Ascending aorta (tissue), 2 donors: ENCODE results near the gene LIX1L. TPM values are rescaled to one million over a fixed set of nuclear protein-coding genes. Genes with fewer than 3 reads are reported as not detected.

Source experiments
- DNase-seq, 2 donors: peaks; one replicate each; pipeline ENCODE4 v3.0.0-alpha.2; 2019; ENCODE audit warnings: low spot score in 2 of 2
- H3K27ac ChIP-seq, 2 donors: fragments of 200-600 bp; sonication (generic); one replicate each; pipeline ENCODE4 v1.5.1; 2016 to 2017; ENCODE audit warnings: mild to moderate bottlenecking in 1 of 2
- H3K27me3 ChIP-seq: fragments of 200-600 bp; sonication (generic); one replicate; pipeline ENCODE4 v1.5.1; 2017
- H3K36me3 ChIP-seq, 2 donors: fragments of 200-600 bp; sonication (generic); one replicate each; pipeline ENCODE4 v1.5.1; 2016
- H3K4me1 ChIP-seq, 2 donors: fragments of 200-600 bp; sonication (generic); one replicate each; pipeline ENCODE4 v1.5.1; 2016 to 2017; ENCODE audit warnings: mild to moderate bottlenecking in 1 of 2
- H3K4me3 ChIP-seq, 2 donors: fragments of 200-600 bp; sonication (generic); one replicate each; pipeline ENCODE4 v1.5.1; 2016 to 2017; ENCODE audit warnings: mild to moderate bottlenecking in 1 of 2
- H3K9me3 ChIP-seq, 2 donors: fragments of 200-600 bp; sonication (generic); one replicate each; pipeline ENCODE4 v1.5.1; 2016
- intact Hi-C: fragments of 100-400 bp; cut with DNase I; formaldehyde crosslinking; loops from one replicate; pipeline ENCODE4 v1.15.1; 2023
- total RNA-seq: library from RNA; depleted of rRNA; stranded (reverse); fragments of >200 nt; gene quantifications from one replicate; pipeline ENCODE4 v1.1.0, GENCODE V29; 2016
- TF ChIP-seq, protein P1 (sequence below), 3 experiments: fragments of 200-600 bp in 2 of 3; fragments of 450-650 bp in 1 of 3; sonication (generic) in 2 of 3; IDR thresholded peaks; one replicate each; pipeline ENCODE4 v1.5.1; 2016 to 2019; ENCODE audit warnings: antibody characterized with exemption in 3 of 3, mild to moderate bottlenecking in 1 of 3, moderate library complexity in 1 of 3

LIX1L gene
- total RNA-seq, 1 donor from 2014 or later, result 44.0 TPM

DNA sequence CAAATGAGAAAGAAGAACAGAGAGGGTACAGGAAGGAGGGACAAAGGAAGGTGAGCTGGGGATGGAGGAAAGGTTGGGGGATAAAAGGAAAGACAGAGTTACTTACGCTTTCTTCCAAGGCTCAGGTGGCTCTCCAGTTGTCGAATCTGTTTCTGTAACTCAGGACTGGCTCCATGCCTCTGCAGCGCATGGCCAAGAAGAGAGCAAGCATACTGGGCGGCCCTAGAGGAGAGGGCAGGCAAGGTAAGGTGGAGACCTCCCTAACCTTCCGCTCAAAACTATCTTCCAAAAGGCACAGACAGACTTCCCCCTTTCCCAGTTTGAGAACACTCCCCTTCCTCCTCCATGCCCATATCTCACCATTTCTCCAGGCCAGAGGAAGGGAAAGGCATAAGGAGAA is 40.2 kb downstream of the LIX1L start:
- no peak for DNase-seq
- intact Hi-C loops, result no loop called here

DNA sequence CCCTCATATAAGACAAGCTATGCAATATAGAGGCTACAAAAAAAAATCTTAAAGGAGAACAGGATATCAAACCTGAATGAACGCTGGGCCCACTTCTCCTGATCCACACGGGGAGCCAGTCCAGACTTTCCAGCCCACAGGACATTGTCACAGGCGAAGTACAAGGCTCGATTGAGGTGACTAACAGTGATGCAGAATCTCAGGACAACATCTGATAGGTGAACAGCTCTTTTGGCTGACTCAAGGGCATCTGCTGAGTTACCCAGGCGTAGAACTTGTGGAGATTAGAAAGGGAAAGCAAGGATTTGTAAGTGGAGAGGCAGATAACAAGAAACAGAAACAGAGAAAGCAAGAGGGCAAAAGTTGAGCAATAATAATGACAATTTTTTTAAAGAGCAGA is 41.1 kb downstream of the LIX1L start:
- Histone ChIP-seq H3K27ac (peak overlapping the region in 1 of 2 donors; percentile 13), H3K36me3 (peaks cover 26 to 36% of the 10 kb centered on the region in 2 donors)
- intact Hi-C loops, result no loop called here

More for the DNA sequence above, 40.2 kb downstream of the LIX1L start:
- TF ChIP-seq, protein P1, sequence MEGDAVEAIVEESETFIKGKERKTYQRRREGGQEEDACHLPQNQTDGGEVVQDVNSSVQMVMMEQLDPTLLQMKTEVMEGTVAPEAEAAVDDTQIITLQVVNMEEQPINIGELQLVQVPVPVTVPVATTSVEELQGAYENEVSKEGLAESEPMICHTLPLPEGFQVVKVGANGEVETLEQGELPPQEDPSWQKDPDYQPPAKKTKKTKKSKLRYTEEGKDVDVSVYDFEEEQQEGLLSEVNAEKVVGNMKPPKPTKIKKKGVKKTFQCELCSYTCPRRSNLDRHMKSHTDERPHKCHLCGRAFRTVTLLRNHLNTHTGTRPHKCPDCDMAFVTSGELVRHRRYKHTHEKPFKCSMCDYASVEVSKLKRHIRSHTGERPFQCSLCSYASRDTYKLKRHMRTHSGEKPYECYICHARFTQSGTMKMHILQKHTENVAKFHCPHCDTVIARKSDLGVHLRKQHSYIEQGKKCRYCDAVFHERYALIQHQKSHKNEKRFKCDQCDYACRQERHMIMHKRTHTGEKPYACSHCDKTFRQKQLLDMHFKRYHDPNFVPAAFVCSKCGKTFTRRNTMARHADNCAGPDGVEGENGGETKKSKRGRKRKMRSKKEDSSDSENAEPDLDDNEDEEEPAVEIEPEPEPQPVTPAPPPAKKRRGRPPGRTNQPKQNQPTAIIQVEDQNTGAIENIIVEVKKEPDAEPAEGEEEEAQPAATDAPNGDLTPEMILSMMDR (IDR thresholded peaks at IDR 0.05), result no peak
- H3K4me3 ChIP-seq, result peak overlapping the region; percentile 76 to 91
- no peaks in the 10 kb centered on the region for H3K9me3 ChIP-seq
- H3K27ac ChIP-seq, result peak overlapping the region; percentile 80 to 92
- H3K4me1 ChIP-seq, result peaks cover 7 to 24% of the 10 kb centered on the region in 2 donors
- peaks cover 20 to 31% of the 10 kb centered on the region in 2 donors for H3K36me3 ChIP-seq
- H3K27me3 ChIP-seq, result no peaks in the 10 kb centered on the region

DNA sequence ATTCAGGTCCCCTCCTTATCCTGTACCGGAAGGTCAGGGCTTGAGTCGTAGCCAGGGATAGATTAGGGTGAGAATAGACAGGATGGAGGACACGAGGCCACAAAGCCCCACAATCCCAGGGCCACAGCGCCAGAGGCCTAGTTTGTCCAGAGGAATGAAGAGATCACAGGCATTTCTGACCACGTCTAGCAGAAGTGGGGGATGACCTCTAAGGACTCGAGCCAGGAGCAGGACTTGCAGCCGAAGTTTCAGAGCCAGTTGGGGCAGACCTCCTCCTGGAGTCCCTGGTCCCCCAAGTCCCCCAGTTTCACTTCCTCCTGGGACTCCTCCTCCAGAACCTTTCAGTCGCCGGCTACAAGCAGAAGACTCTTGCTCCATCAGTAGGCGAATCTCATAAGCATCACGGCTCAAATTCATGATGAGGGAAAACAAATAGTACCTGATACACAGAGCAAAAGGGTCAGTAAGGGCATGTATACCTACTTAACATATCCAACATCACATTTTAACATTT is 45.6 kb downstream of the LIX1L start:
- H3K4me1 ChIP-seq, result peaks cover 8 to 11% of the 10 kb centered on the region in 2 donors
- H3K9me3 ChIP-seq, result no peaks in the 10 kb centered on the region
- no peak overlapping the region for H3K27ac ChIP-seq
- DNase-seq, result peak in 1 of 2 donors; percentile 50
- H3K4me3 ChIP-seq, result no peak overlapping the region
- TF ChIP-seq, protein P1 (IDR thresholded peaks at IDR 0.05), result no peak
- intact Hi-C loops, result loop anchor here (5.0 kb wide), 1 partner anchor 100 kb away; no protein-coding TSS in a partner anchor
- no peaks in the 10 kb centered on the region for H3K27me3 ChIP-seq
- peaks cover 34 to 48% of the 10 kb centered on the region in 2 donors for H3K36me3 ChIP-seq

More for the DNA sequence above, 41.1 kb downstream of the LIX1L start:
- no peaks in the 10 kb centered on the region for H3K27me3 ChIP-seq
- H3K4me3 ChIP-seq, result peak overlapping the region in 1 of 2 donors; percentile 91
- H3K9me3 ChIP-seq, result no peaks in the 10 kb centered on the region
- TF ChIP-seq, protein P1 (IDR thresholded peaks at IDR 0.05), result no peak
- no peak for DNase-seq
- H3K4me1 ChIP-seq, result peaks cover 7 to 24% of the 10 kb centered on the region in 2 donors

DNA sequence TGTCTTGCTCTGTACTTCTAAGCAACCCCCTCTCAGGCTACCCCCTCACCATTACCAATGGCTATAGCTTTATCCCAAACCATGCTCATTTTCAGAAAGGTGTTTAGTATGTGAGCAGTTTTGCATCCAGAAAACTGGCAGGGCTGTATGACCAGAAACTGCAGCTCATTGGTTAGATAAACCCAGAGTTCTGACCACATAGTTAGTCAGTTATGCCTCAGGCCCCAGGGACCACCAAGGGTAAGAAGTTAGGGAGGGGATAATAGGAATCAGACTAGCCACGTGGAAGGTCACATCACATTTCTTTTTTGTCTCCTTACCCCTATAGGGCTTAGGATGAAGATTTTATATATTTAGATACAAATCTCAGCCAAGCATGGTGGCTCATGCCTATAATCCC is 49.2 kb downstream of the LIX1L start:
- H3K4me3 ChIP-seq, result peak overlapping the region; percentile 1 to 70
- H3K4me1 ChIP-seq, result peaks cover 8 to 9% of the 10 kb centered on the region in 2 donors
- H3K27me3 ChIP-seq, result no peaks in the 10 kb centered on the region
- TF ChIP-seq, protein P1 (IDR thresholded peaks at IDR 0.05), result no peak
- peak in 1 of 2 donors; percentile 74 for DNase-seq
- H3K27ac ChIP-seq, result peak overlapping the region; percentile 77 to 86
- peaks cover 35 to 61% of the 10 kb centered on the region in 2 donors for H3K36me3 ChIP-seq
- intact Hi-C loops, result loop anchor here (1.0 kb wide), 2 partner anchors 16 to 19 kb away; partner anchors contain the start of gene RBM8A
- H3K9me3 ChIP-seq, result no peaks in the 10 kb centered on the region

DNA sequence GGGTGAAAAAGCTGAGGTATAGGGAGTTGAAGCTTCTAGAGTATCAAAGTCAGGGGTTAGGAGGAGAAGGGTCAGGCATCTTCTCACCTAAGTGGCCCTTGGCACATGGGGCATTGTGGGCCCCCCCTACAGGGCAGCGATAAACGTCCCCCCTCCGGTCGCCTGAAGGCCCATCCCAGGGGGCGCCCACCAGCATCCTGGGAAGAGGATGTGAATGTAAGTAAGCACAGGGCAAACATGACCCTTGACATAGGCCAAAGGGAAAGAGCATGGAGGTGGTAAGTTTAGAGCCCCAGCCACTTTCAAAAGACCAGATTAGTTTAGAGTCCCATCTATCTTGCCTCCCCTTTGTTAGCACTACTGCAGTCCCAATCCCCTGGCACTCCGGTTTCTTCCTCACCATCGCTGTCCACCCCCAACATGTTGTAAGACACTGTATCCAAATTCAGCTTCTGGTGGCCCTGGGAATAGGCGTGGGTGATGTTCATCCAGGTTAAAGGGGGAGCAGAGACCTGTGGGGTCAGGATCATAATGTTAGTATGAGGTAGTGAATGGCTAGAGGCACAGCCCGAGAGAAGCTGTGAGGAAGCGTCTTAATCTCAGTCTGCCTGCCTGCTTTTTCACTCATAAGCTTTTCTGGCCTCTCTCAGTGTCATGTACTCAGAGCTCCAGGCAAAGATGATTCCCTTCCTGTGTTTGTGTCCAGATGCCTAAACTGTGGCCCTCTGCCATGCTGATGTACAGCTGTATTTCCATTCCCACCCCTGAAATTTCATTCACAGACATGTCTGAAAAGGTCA is 50.7 kb downstream of the LIX1L start:
- peak overlapping the region; percentile 1 to 70 for H3K4me3 ChIP-seq
- intact Hi-C loops, result no loop called here
- TF ChIP-seq, protein P1 (IDR thresholded peaks at IDR 0.05), result no peak
- H3K4me1 ChIP-seq, result peaks cover 8 to 9% of the 10 kb centered on the region in 2 donors
- peak overlapping the region; percentile 77 to 86 for H3K27ac ChIP-seq
- no peaks in the 10 kb centered on the region for H3K9me3 ChIP-seq
- H3K36me3 ChIP-seq, result peaks cover 40 to 64% of the 10 kb centered on the region in 2 donors
- no peaks in the 10 kb centered on the region for H3K27me3 ChIP-seq
- peak in 1 of 2 donors; percentile 48 for DNase-seq
